NCI-H2171 treated with DMSO at 0.1 percent for 48 hours (cell line): ENCODE data around the gene CACNA1D.

ENCODE experiments used
- DNase-seq: peaks from one replicate; lab custom pipeline; 2025; lab: John Stamatoyannopoulos, UW

Gene CACNA1D

GRCh38 chr3:53753518-53754183, 259.2 kb downstream of the CACNA1D start:
- DNase-seq: no peak

GRCh38 chr3:53754325-53754724, 259.9 kb downstream of the CACNA1D start:
- no peak for DNase-seq

GRCh38 chr3:53758846-53759245, 264.4 kb downstream of the CACNA1D start:
- DNase-seq: no peak

- no peak for DNase-seq
Measured at GRCh38 chr3:53763353-53763752, 268.9 kb downstream of the CACNA1D start.

- DNase-seq: peak; percentile 0
Measured at GRCh38 chr3:53764026-53764775, 269.8 kb downstream of the CACNA1D start.

GRCh38 chr3:53765753-53766152, 271.3 kb downstream of the CACNA1D start:
- no peak for DNase-seq

- no peak for DNase-seq
Measured at GRCh38 chr3:53766706-53767105, 272.3 kb downstream of the CACNA1D start.

GRCh38 chr3:53768478-53769459, 274.4 kb downstream of the CACNA1D start:
- DNase-seq: no peak

GRCh38 chr3:53772562-53772961, 278.2 kb downstream of the CACNA1D start:
- no peak for DNase-seq

- DNase-seq: no peak
Measured at GRCh38 chr3:53773021-53773436, 278.6 kb downstream of the CACNA1D start.

GRCh38 chr3:53773611-53774368, 279.4 kb downstream of the CACNA1D start:
- no peak for DNase-seq

GRCh38 chr3:53774414-53774813, 280.0 kb downstream of the CACNA1D start:
- DNase-seq: no peak

- DNase-seq: no peak
Measured at GRCh38 chr3:53775018-53775417, 280.6 kb downstream of the CACNA1D start.

- DNase-seq: no peak
Measured at GRCh38 chr3:53775834-53776251, 281.4 kb downstream of the CACNA1D start.

- DNase-seq: no peak
Measured at GRCh38 chr3:53776494-53777101, 282.2 kb downstream of the CACNA1D start.

- no peak for DNase-seq
Measured at GRCh38 chr3:53777468-53777867, 283.1 kb downstream of the CACNA1D start.

- DNase-seq: no peak
Measured at GRCh38 chr3:53778153-53778552, 283.7 kb downstream of the CACNA1D start.

- DNase-seq: no peak
Measured at GRCh38 chr3:53780171-53780570, 285.8 kb downstream of the CACNA1D start.

- DNase-seq: no peak
Measured at GRCh38 chr3:53780806-53781205, 286.4 kb downstream of the CACNA1D start.

GRCh38 chr3:53787016-53787415, 292.6 kb downstream of the CACNA1D start:
- no peak for DNase-seq

- no peak for DNase-seq
Measured at GRCh38 chr3:53788038-53788437, 293.6 kb downstream of the CACNA1D start.
